Activated CD8-positive, alpha-beta T cell treated with anti-CD3 and anti-CD28 coated beads, Interleukin-2, amount 10 ng/mL, durations not matched to agents 7 days and 5 days (primary cell): ENCODE results near the gene SMG6. TPM values are rescaled to one million over a fixed set of nuclear protein-coding genes. Genes with fewer than 3 reads are reported as not detected.

ENCODE experiments used
- ATAC-seq: fragments of 150-1000 bp; cut with Tn5 transposase; one replicate; pipeline ENCODE4 v1.10.0; 2021; ENCODE audit warnings: moderate library complexity
- CTCF ChIA-PET: fragments of 350-600 bp; sonication (Branson Sonifier 250); formaldehyde crosslinking; loops from one replicate; lab custom pipeline; 2021; ENCODE audit warnings: antibody characterized with exemption; lab: Charles Lee
- POLR2A ChIA-PET: fragments of 350-600 bp; sonication (Branson Sonifier 250); formaldehyde crosslinking; loops from one replicate; lab custom pipeline; 2021; ENCODE audit warnings: antibody characterized with exemption; lab: Charles Lee
- DNase-seq: peaks from one replicate; pipeline ENCODE4 v3.0.0-alpha.2; 2020
- H3K27ac Mint-ChIP-seq: one replicate; pipeline ENCODE4 v1.8.0; 2021; ENCODE audit warnings: mild to moderate bottlenecking, mixed read lengths
- H3K27me3 Mint-ChIP-seq: one replicate; pipeline ENCODE4 v1.8.0; 2021; ENCODE audit warnings: low read depth, mixed read lengths
- H3K36me3 Mint-ChIP-seq: one replicate; pipeline ENCODE4 v1.8.0; 2021; ENCODE audit warnings: low read depth, mixed read lengths
- H3K4me1 Mint-ChIP-seq: one replicate; pipeline ENCODE4 v1.8.0; 2021; ENCODE audit warnings: low read depth, mixed read lengths
- H3K4me3 Mint-ChIP-seq: one replicate; pipeline ENCODE4 v1.8.0; 2021; ENCODE audit warnings: mild to moderate bottlenecking, mixed read lengths
- H3K9me3 Mint-ChIP-seq: one replicate; pipeline ENCODE4 v1.8.0; 2022; ENCODE audit warnings: mixed read lengths; ENCODE audit not compliant: insufficient read depth
- total RNA-seq, 2 experiments: library from RNA; stranded (reverse); gene quantifications; one replicate each; pipeline ENCODE4 v1.2.3, GENCODE V29; 2021

SMG6 gene
- total RNA-seq, 2 experiments from 2014 or later = 49.8 to 55.9 TPM

DNA sequence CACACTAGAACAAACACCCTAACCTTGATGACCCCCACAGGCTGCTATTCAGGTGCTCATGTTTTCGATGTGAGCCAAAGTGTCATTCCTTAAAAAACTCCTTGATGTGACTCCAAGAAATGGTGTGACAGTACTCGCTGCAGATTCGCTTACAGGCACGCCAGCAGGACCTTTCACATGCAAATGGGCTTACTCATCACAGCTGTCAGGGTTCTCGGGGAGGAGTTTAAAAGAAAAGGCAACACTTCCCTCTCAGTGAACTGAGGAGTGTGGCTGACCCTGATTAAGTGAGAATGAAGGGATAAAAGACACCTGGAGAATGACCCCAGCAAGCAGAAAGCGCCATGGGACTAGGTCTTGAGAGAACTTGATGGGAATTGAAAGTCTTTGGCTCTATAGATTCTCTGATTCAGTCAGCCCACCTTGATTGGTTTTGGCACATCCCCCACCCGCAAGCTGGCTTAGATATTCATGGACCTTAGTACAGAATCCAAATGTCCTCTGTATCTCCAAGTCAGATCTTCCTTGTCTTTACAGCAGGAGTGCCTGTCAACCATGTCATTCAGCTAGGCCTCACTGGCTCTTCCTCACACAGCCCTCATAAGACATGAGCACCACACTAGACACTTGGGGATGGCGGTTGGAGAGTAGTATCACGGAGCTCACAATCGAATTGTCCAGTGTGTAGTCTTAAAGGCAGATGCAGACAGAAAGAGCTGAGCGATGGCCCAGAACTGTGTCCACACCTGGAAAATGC lies 166.1 kb downstream of the SMG6 start:
- DNase-seq = no peak
- Mint-ChIP-seq H3K36me3 (peaks cover 15% of the 10 kb centered on the region), H3K27ac (peak overlapping the region; percentile 56), H3K27me3 (no peaks in the 10 kb centered on the region), H3K4me3 (no peak overlapping the region), H3K9me3 (no peaks in the 10 kb centered on the region), H3K4me1 (peaks cover 23% of the 10 kb centered on the region)
- POLR2A ChIA-PET = interaction anchor here (1.3 kb wide), 1 partner anchor 46 kb away, joined by 4 read pairs; no protein-coding TSS in a partner anchor
- no peak for ATAC-seq
- CTCF ChIA-PET = interaction anchor here (1.1 to 2.9 kb wide), 5 partner anchors 15 to 139 kb away, joined by 3 to 18 read pairs (median 4); partner anchors contain the start of gene HIC1

DNA sequence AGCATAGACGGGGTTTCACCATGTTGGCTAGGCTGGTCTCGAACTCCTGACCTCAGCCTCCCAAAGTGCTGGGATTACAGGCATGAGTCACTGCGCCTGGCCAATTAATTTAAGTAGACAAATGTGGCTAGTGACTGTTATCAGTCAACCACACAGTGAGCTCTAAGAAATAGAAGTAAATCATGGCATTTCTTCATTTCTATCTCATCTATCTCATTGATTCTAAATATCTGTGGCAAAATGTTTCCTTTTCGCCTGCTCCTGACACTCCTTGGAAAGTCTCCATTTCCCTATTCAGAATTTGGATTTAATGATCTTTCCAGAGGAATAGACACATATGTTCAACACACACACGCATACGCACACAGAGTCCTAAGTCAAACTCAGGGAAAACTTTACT lies 167.3 kb downstream of the SMG6 start:
- Mint-ChIP-seq H3K27me3 (no peaks in the 10 kb centered on the region), H3K9me3 (no peaks in the 10 kb centered on the region), H3K4me1 (peaks cover 23% of the 10 kb centered on the region), H3K4me3 (no peak overlapping the region), H3K27ac (no peak overlapping the region), H3K36me3 (peaks cover 18% of the 10 kb centered on the region)
- ChIA-PET CTCF (interaction anchor here (0.9 to 1.2 kb wide), 2 partner anchors 82 to 109 kb away, joined by 3 to 4 read pairs; partner anchors contain the start of gene HIC1), POLR2A (no interaction called here)
- no peak for DNase-seq
- ATAC-seq = no peak

DNA sequence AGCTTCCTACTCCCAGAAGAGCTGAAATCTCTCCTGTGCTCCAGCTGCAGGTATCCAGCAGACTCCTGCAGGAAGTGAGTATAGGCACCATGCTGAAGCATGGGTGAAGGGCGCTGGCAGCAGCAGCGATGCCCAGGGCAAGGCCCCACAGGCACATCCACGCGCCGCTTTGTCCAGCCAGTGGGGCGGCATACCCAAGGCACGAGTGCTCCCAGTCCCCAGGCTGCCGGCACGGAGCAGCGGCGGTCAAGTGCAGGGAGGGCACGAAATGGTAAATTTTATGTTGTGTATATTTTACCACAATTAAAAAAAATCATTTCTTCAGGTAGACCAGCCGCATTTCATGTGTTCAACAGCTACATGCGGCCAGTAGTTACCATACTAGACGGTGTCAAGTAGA lies 175.6 kb downstream of the SMG6 start:
- CTCF ChIA-PET = no interaction called here

DNA sequence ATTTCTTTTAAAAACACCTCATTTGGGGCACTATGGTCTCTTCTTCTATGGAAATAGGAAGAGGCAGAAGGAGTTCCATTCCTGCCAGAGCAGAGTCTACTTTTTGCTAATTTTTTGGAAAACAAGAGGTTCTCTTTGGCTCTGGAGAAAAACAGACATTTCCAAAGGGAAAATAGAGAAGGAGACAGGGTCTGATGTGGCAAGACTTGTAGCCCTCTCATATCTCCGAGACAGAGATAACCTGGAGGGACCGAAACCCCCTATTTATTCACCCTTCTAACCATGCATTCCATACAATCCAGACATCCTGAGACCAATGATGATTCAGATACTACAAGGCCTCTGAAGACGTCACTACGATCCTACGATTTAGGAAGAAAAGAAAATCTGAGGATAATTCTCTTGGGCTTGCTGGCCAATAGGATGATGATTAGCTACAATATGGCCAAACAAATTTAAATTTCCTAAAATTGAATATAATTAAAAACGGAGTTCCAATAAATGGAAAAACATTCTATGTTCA lies 178.5 kb downstream of the SMG6 start:
- Mint-ChIP-seq H3K36me3 (peaks cover 21% of the 10 kb centered on the region), H3K4me1 (peaks cover 27% of the 10 kb centered on the region), H3K27ac (no peak overlapping the region), H3K27me3 (no peaks in the 10 kb centered on the region), H3K9me3 (no peaks in the 10 kb centered on the region), H3K4me3 (no peak overlapping the region)
- CTCF ChIA-PET = interaction anchor here (2.1 kb wide), 1 partner anchor 120 kb away, joined by 5 read pairs; no protein-coding TSS in a partner anchor
- ATAC-seq (no peak), DNase-seq (no peak)
- POLR2A ChIA-PET = no interaction called here

More for the DNA sequence above, 175.6 kb downstream of the SMG6 start:
- H3K4me3 Mint-ChIP-seq = no peak overlapping the region
- H3K9me3 Mint-ChIP-seq = no peaks in the 10 kb centered on the region
- ATAC-seq (no peak), DNase-seq (no peak)
- POLR2A ChIA-PET = interaction anchor here (1.0 kb wide), 1 partner anchor 33 kb away, joined by 4 read pairs; no protein-coding TSS in a partner anchor
- no peak overlapping the region for H3K27ac Mint-ChIP-seq
- H3K27me3 Mint-ChIP-seq = no peaks in the 10 kb centered on the region
- H3K36me3 Mint-ChIP-seq = peaks cover 16% of the 10 kb centered on the region
- H3K4me1 Mint-ChIP-seq = peaks cover 17% of the 10 kb centered on the region

DNA sequence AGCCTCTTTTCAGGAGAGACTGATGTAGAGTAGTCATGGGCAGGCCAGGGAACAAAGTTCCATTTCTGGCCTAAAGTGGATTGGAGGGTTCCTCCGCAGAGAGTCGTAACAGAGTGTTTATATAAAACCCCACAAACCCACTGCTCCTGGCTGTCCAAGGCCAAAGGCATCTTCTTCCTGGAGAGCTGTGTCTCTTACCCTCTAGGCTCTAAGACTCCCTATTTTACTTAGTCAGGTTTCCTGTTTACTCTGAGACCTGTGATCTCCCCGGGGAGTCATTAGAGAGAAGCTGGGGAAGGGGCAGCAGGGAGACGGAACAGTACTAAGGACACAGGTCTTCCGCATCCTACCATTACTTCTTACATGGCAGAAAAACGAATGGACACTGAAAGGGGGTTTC lies 179.2 kb downstream of the SMG6 start:
- Mint-ChIP-seq H3K27me3 (no peaks in the 10 kb centered on the region), H3K9me3 (no peaks in the 10 kb centered on the region), H3K36me3 (peaks cover 22% of the 10 kb centered on the region), H3K4me1 (peaks cover 27% of the 10 kb centered on the region), H3K27ac (peak overlapping the region; percentile 77), H3K4me3 (no peak overlapping the region)
- ChIA-PET POLR2A (interaction anchor here (0.9 kb wide), 1 partner anchor 120 kb away, joined by 4 read pairs; no protein-coding TSS in a partner anchor), CTCF (interaction anchor here (0.8 to 3.0 kb wide), 5 partner anchors 9 to 120 kb away, joined by 3 to 10 read pairs (median 5); no protein-coding TSS in a partner anchor)
- peak; percentile 17 for ATAC-seq
- no peak for DNase-seq

DNA sequence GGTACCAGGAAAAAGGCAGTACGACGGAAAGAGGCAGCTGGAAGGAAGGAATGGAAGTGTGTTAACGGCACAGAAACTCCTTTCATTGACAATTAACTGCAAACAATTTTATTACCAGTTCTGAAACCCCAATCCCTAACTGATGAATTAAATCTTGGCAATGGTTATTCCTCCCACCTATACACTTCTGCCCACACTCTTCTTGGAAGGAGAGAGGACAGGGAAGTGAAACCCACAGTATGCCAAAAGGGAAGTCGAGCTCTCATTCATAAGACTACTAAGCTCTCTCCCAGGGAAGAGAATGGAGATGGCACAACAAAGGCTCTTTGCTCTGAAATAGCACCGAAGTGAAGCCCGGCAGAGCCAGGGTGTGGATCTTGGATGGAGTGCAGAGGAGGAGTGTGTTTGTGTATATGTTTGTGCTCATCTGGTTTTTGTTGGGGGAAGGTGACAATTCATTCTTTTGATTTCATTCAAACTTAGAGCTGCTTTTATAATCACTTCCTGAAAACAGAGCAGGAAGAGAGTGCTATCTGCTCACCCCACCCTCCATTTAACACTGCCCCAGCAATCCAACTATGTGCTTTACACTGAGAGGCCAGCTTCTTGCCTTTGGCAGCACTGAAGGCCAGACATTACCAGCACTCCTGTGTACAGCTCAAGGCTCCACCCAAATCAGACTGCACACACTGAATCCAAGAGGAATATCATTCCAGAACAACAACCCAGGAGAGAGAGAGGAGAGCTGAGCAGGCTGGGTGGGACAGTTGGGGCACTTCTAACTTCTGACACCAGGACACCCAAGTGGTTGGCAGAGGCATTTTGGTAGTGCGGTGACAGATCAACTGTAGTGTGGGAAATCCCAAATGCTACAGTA lies 180.0 kb downstream of the SMG6 start:
- H3K27ac Mint-ChIP-seq = peak overlapping the region; percentile 77
- H3K9me3 Mint-ChIP-seq = no peaks in the 10 kb centered on the region
- ChIA-PET POLR2A (interaction anchor here (0.9 kb wide), 1 partner anchor 121 kb away, joined by 4 read pairs; no protein-coding TSS in a partner anchor), CTCF (interaction anchor here (0.8 to 3.0 kb wide), 11 partner anchors 10 to 292 kb away, joined by 3 to 10 read pairs (median 3); no protein-coding TSS in a partner anchor)
- H3K36me3 Mint-ChIP-seq = peaks cover 22% of the 10 kb centered on the region
- H3K4me1 Mint-ChIP-seq = peaks cover 27% of the 10 kb centered on the region
- ATAC-seq (peak; percentile 54), DNase-seq (no peak)
- H3K27me3 Mint-ChIP-seq = no peaks in the 10 kb centered on the region
- no peak overlapping the region for H3K4me3 Mint-ChIP-seq

DNA sequence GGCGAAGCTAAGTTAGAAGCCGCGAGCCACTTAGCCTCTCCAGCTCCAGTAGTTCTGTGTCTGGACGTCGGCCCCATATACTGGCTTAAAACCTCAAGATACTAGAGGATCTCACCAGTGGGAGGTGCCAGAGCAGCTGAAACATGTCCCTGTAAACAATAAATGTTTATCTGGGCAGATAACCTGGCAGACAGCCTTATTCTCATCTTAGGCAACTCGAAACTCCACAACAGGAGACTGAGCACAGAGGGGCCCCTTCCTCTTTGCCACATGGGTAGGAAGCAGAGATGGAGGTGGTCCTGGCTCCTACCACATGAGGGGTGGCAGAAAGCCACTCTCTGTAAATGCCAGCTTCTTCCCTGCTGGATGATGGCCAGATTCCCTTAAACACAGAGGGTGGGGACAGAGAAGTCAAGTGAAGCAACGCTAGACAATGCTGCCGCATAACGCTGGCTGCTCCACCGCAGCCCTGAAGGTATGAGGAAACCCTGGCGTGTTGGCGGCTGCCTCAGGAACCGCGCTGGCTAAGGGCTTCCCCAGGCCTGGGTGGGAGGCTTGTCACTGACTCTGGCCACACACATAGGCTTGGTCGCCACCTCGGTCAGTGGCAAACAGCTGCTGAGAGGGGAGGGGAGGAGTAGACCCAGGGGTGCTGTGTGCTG lies 180.8 kb downstream of the SMG6 start:
- ATAC-seq (peak; percentile 57), DNase-seq (no peak)
- Mint-ChIP-seq H3K9me3 (no peaks in the 10 kb centered on the region), H3K27ac (peak overlapping the region; percentile 77), H3K27me3 (no peaks in the 10 kb centered on the region), H3K36me3 (peaks cover 22% of the 10 kb centered on the region), H3K4me3 (no peak overlapping the region), H3K4me1 (peaks cover 27% of the 10 kb centered on the region)
- ChIA-PET CTCF (interaction anchor here (0.8 to 3.0 kb wide), 13 partner anchors 11 to 293 kb away, joined by 3 to 13 read pairs (median 4); partner anchors contain the start of gene HIC1), POLR2A (interaction anchor here (0.6 to 0.8 kb wide), 2 partner anchors 11 to 44 kb away, joined by 3 read pairs; no protein-coding TSS in a partner anchor)

DNA sequence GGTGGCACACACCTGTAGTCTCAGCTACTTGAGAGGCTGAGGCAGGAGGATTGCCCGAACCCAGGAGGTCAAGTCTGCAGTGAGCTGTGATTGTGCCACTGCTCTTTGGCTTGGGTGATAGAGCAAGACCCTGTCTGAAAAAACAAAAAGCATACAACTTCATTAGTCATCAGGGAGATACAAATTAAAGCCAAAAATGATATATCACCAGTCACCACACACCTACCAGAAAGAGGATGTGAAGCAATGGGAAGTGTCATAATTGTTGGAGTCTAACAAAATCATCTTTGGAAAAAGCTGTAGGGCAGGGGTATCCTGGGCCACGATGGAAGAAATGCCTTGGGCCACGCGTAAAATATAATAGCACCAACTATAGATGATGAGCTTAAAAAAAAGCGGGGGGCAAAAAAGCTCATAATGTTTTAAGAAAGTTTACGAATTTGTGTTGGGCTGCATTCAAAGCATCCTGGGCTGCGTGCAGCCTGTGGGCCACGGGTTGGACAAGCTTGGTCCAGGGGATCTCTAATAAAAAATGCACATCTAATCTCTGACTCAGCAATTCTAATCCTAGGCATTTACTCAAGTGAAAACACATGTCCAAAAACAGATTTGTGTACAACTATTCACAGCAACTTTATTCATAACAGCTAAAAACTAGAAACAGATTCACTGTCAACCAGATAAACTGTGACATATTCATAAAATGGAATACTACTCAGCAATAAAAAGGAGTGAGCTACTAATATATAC lies 182.8 kb downstream of the SMG6 start:
- no peak for ATAC-seq
- Mint-ChIP-seq H3K27me3 (no peaks in the 10 kb centered on the region), H3K27ac (no peak overlapping the region), H3K9me3 (no peaks in the 10 kb centered on the region), H3K36me3 (peaks cover 17% of the 10 kb centered on the region), H3K4me1 (peaks cover 30% of the 10 kb centered on the region), H3K4me3 (no peak overlapping the region)
- ChIA-PET CTCF (interaction anchor here (1.1 to 2.4 kb wide), 3 partner anchors 18 to 103 kb away, joined by 3 to 6 read pairs (median 4); no protein-coding TSS in a partner anchor), POLR2A (interaction anchor here (0.7 kb wide), 2 partner anchors 30 to 130 kb away, joined by 3 to 4 read pairs; no protein-coding TSS in a partner anchor)
- DNase-seq = no peak

DNA sequence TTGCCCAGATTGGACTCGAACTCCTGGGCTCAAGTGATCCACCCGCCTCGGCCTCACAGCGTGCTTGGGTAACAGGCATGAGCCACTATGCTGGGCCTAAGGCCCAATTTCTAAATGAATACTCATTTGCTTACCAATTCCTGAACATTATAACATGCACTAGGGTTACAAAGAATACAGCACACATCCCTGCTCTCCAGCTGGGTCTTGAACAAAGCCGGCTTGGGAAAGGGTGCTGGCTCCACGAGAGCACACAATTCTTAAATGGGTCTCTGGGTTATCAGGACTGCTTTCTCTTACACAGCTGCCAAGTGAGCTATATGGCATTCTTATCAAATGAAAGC lies 190.3 kb downstream of the SMG6 start:
- ATAC-seq = no peak

DNA sequence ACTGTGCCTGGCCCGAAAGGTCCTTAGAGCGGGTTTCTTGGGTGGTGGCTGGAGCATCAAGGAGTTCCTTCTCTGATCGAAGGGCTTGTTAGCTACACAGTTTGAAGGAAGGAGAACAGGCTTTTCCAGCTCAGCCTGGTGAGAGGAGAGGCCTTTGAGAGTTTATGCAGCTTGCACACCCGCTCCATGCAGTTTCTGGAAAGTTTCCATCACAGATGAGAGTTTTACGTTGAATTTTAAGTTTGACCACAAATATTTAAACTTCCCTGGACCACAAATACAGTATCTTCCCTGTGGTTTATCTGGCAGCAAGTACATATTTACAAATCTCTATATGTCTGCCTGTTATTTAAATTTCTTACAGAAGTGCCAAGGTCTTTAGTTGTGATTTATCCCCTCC lies 191.9 kb downstream of the SMG6 start:
- Mint-ChIP-seq H3K4me1 (peaks cover 15% of the 10 kb centered on the region), H3K27me3 (no peaks in the 10 kb centered on the region), H3K4me3 (no peak overlapping the region), H3K27ac (no peak overlapping the region), H3K36me3 (peaks cover 8% of the 10 kb centered on the region), H3K9me3 (no peaks in the 10 kb centered on the region)
- CTCF ChIA-PET = no interaction called here
- POLR2A ChIA-PET = interaction anchor here (1.2 kb wide), 1 partner anchor 10 kb away, joined by 3 read pairs; no protein-coding TSS in a partner anchor
- no peak for DNase-seq
- ATAC-seq = no peak

More for the DNA sequence above, 190.3 kb downstream of the SMG6 start:
- Mint-ChIP-seq H3K9me3 (no peaks in the 10 kb centered on the region), H3K36me3 (peaks cover 11% of the 10 kb centered on the region), H3K27me3 (no peaks in the 10 kb centered on the region), H3K4me1 (peaks cover 12% of the 10 kb centered on the region), H3K27ac (no peak overlapping the region), H3K4me3 (no peak overlapping the region)
- ChIA-PET POLR2A (interaction anchor here (0.6 to 0.8 kb wide), 4 partner anchors 26 to 220 kb away, joined by 3 to 4 read pairs (median 3); no protein-coding TSS in a partner anchor), CTCF (interaction anchor here (0.6 to 1.3 kb wide), 2 partner anchors 19 to 132 kb away, joined by 3 to 6 read pairs; no protein-coding TSS in a partner anchor)
- no peak for DNase-seq
